IMR-90 (cell line): Measurements from ENCODE around the gene SLX9. TPM values are rescaled to one million over a fixed set of nuclear protein-coding genes. Genes with fewer than 3 reads are reported as not detected.

Experiments
- ATAC-seq: fragments of 200-7000 bp; cut with Tn5 transposase; 2 replicates; pipeline ENCODE4 v1.9.1; 2020; ENCODE audit warnings: low read depth, mild to moderate bottlenecking, moderate library complexity
- BruUV-seq: library from RNA; stranded (reverse); fragments of 400-500 nt; replicated peaks from 2 replicates; lab custom pipeline; 2021; lab: Mats Ljungman, UMichigan
- CTCF ChIA-PET: fragments of 300-600 bp; formaldehyde crosslinking; extraction: SDS; loops from one replicate; lab custom pipeline; 2021; ENCODE audit warnings: antibody characterized with exemption; lab: Yijun Ruan, JAX
- POLR2A ChIA-PET: fragments of 300-600 bp; sonication (Branson Sonifier 250); formaldehyde crosslinking; loops from one replicate; lab custom pipeline; 2022; ENCODE audit warnings: antibody characterized with exemption; ENCODE audit not compliant: unreplicated experiment; lab: Charles Lee
- DNase-seq: peaks from one replicate; pipeline ENCODE4 v3.0.0; 2013
- H2AFZ ChIP-seq: replicated peaks from 2 replicates; pipeline ENCODE3; 2013; ENCODE audit warnings: low read length, mild to moderate bottlenecking; ENCODE audit not compliant: poor library complexity
- H2AK5ac ChIP-seq: 2 replicates; pipeline ENCODE4 v1.6.1; 2013; ENCODE audit warnings: low read depth, low read length, inconsistent platforms
- H2AK9ac ChIP-seq: replicated peaks from 2 replicates; pipeline ENCODE3; 2013; ENCODE audit warnings: mild to moderate bottlenecking, low read depth, low read length, moderate library complexity; ENCODE audit not compliant: poor library complexity
- H2BK120ac ChIP-seq: 2 replicates; pipeline ENCODE4 v1.6.1; 2013; ENCODE audit warnings: low read depth, low read length, inconsistent platforms
- H2BK15ac ChIP-seq: 3 replicates; pipeline ENCODE4 v1.6.1; 2013; ENCODE audit warnings: low read depth, low read length, inconsistent platforms
- H2BK20ac ChIP-seq: 2 replicates; pipeline ENCODE4 v1.6.1; 2013; ENCODE audit warnings: low read depth, mild to moderate bottlenecking, inconsistent platforms, low read length, moderate library complexity
- H2BK5ac ChIP-seq: 2 replicates; pipeline ENCODE4 v1.6.1; 2013; ENCODE audit warnings: mild to moderate bottlenecking, low read depth, low read length, inconsistent platforms; ENCODE audit not compliant: poor library complexity, severe bottlenecking
- H3K14ac ChIP-seq: replicated peaks from 2 replicates; pipeline ENCODE4 v1.6.1; 2013; ENCODE audit warnings: low read depth, low read length, inconsistent platforms
- H3K18ac ChIP-seq: 2 replicates; pipeline ENCODE4 v1.6.1; 2013; ENCODE audit warnings: low read depth, low read length, control low read depth
- H3K23ac ChIP-seq: 2 replicates; pipeline ENCODE4 v1.6.1; 2013; ENCODE audit warnings: low read depth, low read length, inconsistent platforms
- H3K27ac ChIP-seq: 2 replicates; pipeline ENCODE4 v1.5.1; 2013; ENCODE audit warnings: mild to moderate bottlenecking, control low read depth, low read length; ENCODE audit not compliant: insufficient read depth
- H3K27me3 ChIP-seq: 2 replicates; pipeline ENCODE4 v1.6.1; 2013; ENCODE audit warnings: low read length; ENCODE audit not compliant: control insufficient read depth, insufficient read depth
- H3K36me3 ChIP-seq: 2 replicates; pipeline ENCODE4 v1.6.1; 2013; ENCODE audit warnings: low read length, mixed read lengths; ENCODE audit not compliant: control insufficient read depth, insufficient read depth
- H3K4ac ChIP-seq: 2 replicates; pipeline ENCODE4 v1.6.1; 2013; ENCODE audit warnings: low read depth, low read length, inconsistent platforms
- H3K4me1 ChIP-seq: 2 replicates; pipeline ENCODE4 v1.6.1; 2013; ENCODE audit warnings: low read length, mixed read lengths; ENCODE audit not compliant: control insufficient read depth, insufficient read depth
- H3K4me2 ChIP-seq: 2 replicates; pipeline ENCODE4 v1.6.1; 2013; ENCODE audit warnings: low read depth, mild to moderate bottlenecking, control low read depth, low read length, moderate library complexity
- H3K4me3 ChIP-seq: 2 replicates; pipeline ENCODE4 v1.5.1; 2013; ENCODE audit warnings: low read depth, mild to moderate bottlenecking, control low read depth, low read length, moderate library complexity; ENCODE audit not compliant: insufficient read depth
- H3K56ac ChIP-seq: 2 replicates; pipeline ENCODE4 v1.6.1; 2013; ENCODE audit warnings: low read length, inconsistent platforms; ENCODE audit not compliant: insufficient read depth; ENCODE audit errors: extremely low read depth
- H3K79me1 ChIP-seq, 2 experiments: 2 replicates each; pipeline ENCODE4 v1.6.1; 2013; ENCODE audit warnings: low read length in 2 of 2, inconsistent platforms in 1 of 2, low read depth in 1 of 2
- H3K9ac ChIP-seq: 2 replicates; pipeline ENCODE4 v1.6.1; 2013; ENCODE audit warnings: low read depth, low read length, control low read depth
- H3K9me1 ChIP-seq: 2 replicates; pipeline ENCODE4 v1.6.1; 2013; ENCODE audit warnings: low read length, inconsistent platforms; ENCODE audit not compliant: insufficient read depth
- H3K9me3 ChIP-seq: 2 replicates; pipeline ENCODE4 v1.6.1; 2013; ENCODE audit warnings: low read length; ENCODE audit not compliant: control insufficient read depth, insufficient read depth
- H4K20me1 ChIP-seq: 2 replicates; pipeline ENCODE4 v1.6.1; 2013; ENCODE audit warnings: low read length, inconsistent platforms; ENCODE audit not compliant: insufficient read depth
- H4K5ac ChIP-seq: 2 replicates; pipeline ENCODE4 v1.6.1; 2013; ENCODE audit warnings: mild to moderate bottlenecking, low read depth, low read length, control low read depth
- H4K8ac ChIP-seq, 2 experiments: 2 replicates each; pipeline ENCODE4 v1.6.1; 2013; ENCODE audit warnings: low read depth in 2 of 2, low read length in 2 of 2, control low read depth in 1 of 2, inconsistent platforms in 1 of 2
- H4K91ac ChIP-seq: 2 replicates; pipeline ENCODE4 v1.6.1; 2013; ENCODE audit warnings: low read depth, low read length, inconsistent platforms; ENCODE audit not compliant: insufficient read depth
- CHD1 ChIP-seq: IDR thresholded peaks from 2 replicates; pipeline ENCODE4 v1.6.1; 2012; ENCODE audit warnings: low read depth, low read length, improper control_type of control experiment
- CTCF ChIP-seq: conservative IDR thresholded peaks from 2 replicates; pipeline ENCODE4 v1.5.1; 2012; ENCODE audit warnings: mild to moderate bottlenecking, low read depth, low read length, improper control_type of control experiment
- ELK1 ChIP-seq: fragments of 150-350 bp; IDR thresholded peaks from 2 replicates; pipeline ENCODE4 v1.6.1; 2016; ENCODE audit warnings: low read depth, mild to moderate bottlenecking, low read length, moderate library complexity, borderline replicate concordance
- FOS ChIP-seq: fragments of 150-350 bp; IDR thresholded peaks from 2 replicates; pipeline ENCODE4 v1.6.1; 2016; ENCODE audit warnings: low read depth, low read length
- MAFK ChIP-seq: IDR thresholded peaks from 2 replicates; pipeline ENCODE4 v1.6.1; 2012; ENCODE audit warnings: low read depth, low read length, improper control_type of control experiment
- MXI1 ChIP-seq: IDR thresholded peaks from 2 replicates; pipeline ENCODE4 v1.6.1; 2012; ENCODE audit warnings: low read depth, mild to moderate bottlenecking, low read length, moderate library complexity, borderline replicate concordance
- POLR2A ChIP-seq: IDR thresholded peaks from 2 replicates; pipeline ENCODE4 v1.6.1; 2012; ENCODE audit warnings: mild to moderate bottlenecking, low read depth, low read length
- RCOR1 ChIP-seq: IDR thresholded peaks from 2 replicates; pipeline ENCODE4 v1.6.1; 2012; ENCODE audit warnings: mild to moderate bottlenecking, low read length, improper control_type of control experiment; ENCODE audit not compliant: insufficient replicate concordance
- RFX5 ChIP-seq: IDR thresholded peaks from 2 replicates; pipeline ENCODE4 v1.8.0; 2012; ENCODE audit warnings: low read depth, mild to moderate bottlenecking, low read length, moderate library complexity
- WGBS, 2 experiments: methylation state at CpG; one replicate each; pipeline versions ENCODE4 v1.1.5 to v1.1.7; 2013; ENCODE audit warnings: missing lambda C conversion rate in 2 of 2; ENCODE audit not compliant: insufficient read length in 1 of 2; ENCODE audit errors: extremely low coverage in 2 of 2; 5-methylcytosine and 5-hydroxymethylcytosine counted together
- dilution Hi-C: fragments of 300-500 bp; cut with HindIII; formaldehyde crosslinking; loops from one replicate; pipeline ENCODE4 v1.14.3; 2018; ENCODE audit warnings: low sequenced_read_pairs; ENCODE audit not compliant: unreplicated experiment
- in situ Hi-C: fragments of 300-500 bp; cut with MboI; formaldehyde crosslinking; loops from 3 replicates; pipeline ENCODE4 v1.14.3; 2019; ENCODE audit warnings: low sequenced_read_pairs, inconsistent platforms, mixed read lengths
- intact Hi-C: fragments of 100-400 bp; cut with micrococcal nuclease; formaldehyde crosslinking; loops from 2 replicates; pipeline ENCODE4 v1.10.0; 2022
- polyA plus RNA-seq, 3 experiments: library from polyadenylated mRNA; depleted of rRNA; stranded (reverse); fragments of >200 nt; gene quantifications; 2 replicates each; pipeline ENCODE4 v1.2.3, GENCODE V29; 2012; ENCODE audit warnings: low replicate concordance in 1 of 3
- total RNA-seq: library from RNA; depleted of rRNA; stranded (reverse); fragments of >200 nt; gene quantifications from 2 replicates; pipeline ENCODE4 v1.2.3, GENCODE V29; 2012

Gene SLX9
- total and polyA plus RNA-seq, 2 of the 4 experiments (the other 2 are of a cell fraction), result 10.4 to 21.7 TPM

- H4K8ac ChIP-seq, result peak overlapping the region in 1 of 2 experiments; percentile 20; a peak in 1 of 4 replicates
- DNase-seq (no peak), ATAC-seq (no peak)
- H2BK15ac ChIP-seq, result no peak overlapping the region; the same call in 2 of the 3 replicates
- H3K23ac ChIP-seq, result no peak overlapping the region
- peak overlapping the region; percentile 29 for H2AFZ ChIP-seq
- peaks cover 8% of the 10 kb centered on the region; the same call in 1 of the 2 replicates for H4K20me1 ChIP-seq
- BruUV-seq, result no TSS peak
- ChIA-PET POLR2A (no interaction called here), CTCF (interaction anchor here (2.0 kb wide), 1 partner anchor 21 kb away, joined by 4 read pairs; no protein-coding TSS in a partner anchor)
- 83% methylated on average over 6 of the region's 13 CpGs; no CpG with 5 or more reads in 1 of the 2 experiments for WGBS, 2 experiments
- no peaks in the 10 kb centered on the region for H3K9me1 ChIP-seq
- H3K14ac ChIP-seq, result no peak overlapping the region
- peak overlapping the region; percentile 42; the same call in 1 of the 2 replicates for H3K18ac ChIP-seq
- no peak overlapping the region for H2BK20ac ChIP-seq
- H3K27me3 ChIP-seq, result peaks cover 37% of the 10 kb centered on the region
- no peaks in the 10 kb centered on the region for H3K36me3 ChIP-seq
- TF ChIP-seq FOS (no peak), RCOR1 (no peak), MAFK (no peak), POLR2A (no peak), ELK1 (no peak), CTCF (no peak), MXI1 (no peak), CHD1 (no peak), RFX5 (no peak)
- dilution Hi-C loops, result no loop called here
- H3K4me3 ChIP-seq, result no peak overlapping the region
- H3K4me1 ChIP-seq, result peaks cover 25% of the 10 kb centered on the region
- no peak overlapping the region for H3K9ac ChIP-seq
- H3K4ac ChIP-seq, result no peak overlapping the region
- peak overlapping the region; percentile 22; the same call in 1 of the 2 replicates for H2BK120ac ChIP-seq
- no peak overlapping the region for H2BK5ac ChIP-seq
- H3K27ac ChIP-seq, result no peak overlapping the region
- in situ Hi-C loops, result no loop called here
- H4K91ac ChIP-seq, result peak overlapping the region; percentile 79; the same call in 1 of the 2 replicates
- H3K79me1 ChIP-seq, result no peaks in the 10 kb centered on the region
- H4K5ac ChIP-seq, result peak overlapping the region; percentile 4; the same call in 1 of the 2 replicates
- no peak overlapping the region for H3K56ac ChIP-seq
- intact Hi-C loops, result loop anchor here (2.0 kb wide), 1 partner anchor 84 kb away; the partner anchor contains the start of gene ADARB1
- H3K4me2 ChIP-seq, result no peak overlapping the region
- 0 out of 2 replicates have a peak overlapping the region, but pooled peaks have one; percentile 61 for H2AK5ac ChIP-seq
- H2AK9ac ChIP-seq, result no peak overlapping the region
- no peaks in the 10 kb centered on the region for H3K9me3 ChIP-seq
These were observed 51.1 kb downstream of the SLX9 start for GRCh38 chr21:44990921-44991320.
